Inflammatory macrophage (primary cell): ENCODE measurements around the gene ZCCHC7.
"Not testable (repeated sequence)": the region's sequence is repeated elsewhere in the genome, so short reads cannot be mapped to it uniquely, and the experiment has no call there.

ENCODE experiments used
- DNase-seq, 2 donors: peaks; one replicate each; pipeline ENCODE4 v3.0.0-alpha.2; 2020 to 2022

Gene ZCCHC7

DNA sequence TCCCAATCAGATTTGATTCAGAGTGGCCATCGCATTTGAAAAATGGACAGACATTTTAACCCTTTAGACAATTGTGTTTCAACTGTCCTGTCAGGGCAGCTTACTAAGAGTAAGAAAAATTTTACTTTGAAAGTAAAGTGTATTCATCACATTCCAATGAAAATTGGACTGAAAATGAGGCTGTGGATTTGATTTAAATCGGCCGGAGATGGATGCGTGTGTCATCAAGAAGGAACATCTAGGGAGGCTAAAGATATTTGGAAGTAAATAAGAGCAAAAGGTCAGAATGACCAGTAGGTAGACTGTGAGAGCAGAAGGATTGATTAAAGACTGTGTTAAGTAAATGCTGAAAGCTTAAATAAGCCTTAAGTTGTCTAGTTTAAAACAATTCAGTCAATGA is 1.5 kb downstream of the ZCCHC7 start:
- no peak for DNase-seq

GRCh38 chr9:37126214-37126788 is 5.9 kb downstream of the ZCCHC7 start:
- DNase-seq, result no peak

DNA sequence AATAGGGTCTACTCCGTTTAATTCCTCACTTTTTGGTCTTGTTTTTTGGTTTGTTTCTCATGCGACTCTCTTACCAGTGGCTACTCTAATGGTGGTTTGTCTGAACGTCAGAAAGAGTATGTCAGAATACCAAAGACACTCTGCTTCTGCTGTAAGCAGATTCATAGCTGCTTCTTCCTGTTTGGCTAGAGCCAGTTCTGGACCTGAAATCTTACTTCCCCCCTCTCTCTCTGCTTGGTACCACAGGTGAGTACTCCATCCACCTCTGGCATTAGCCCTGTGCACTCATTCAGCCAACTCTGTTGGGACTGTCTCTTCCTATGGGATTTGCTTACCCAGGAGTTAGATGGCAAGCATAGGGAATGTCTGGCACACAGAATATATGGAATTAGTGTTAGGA is 6.6 kb downstream of the ZCCHC7 start:
- DNase-seq, result no peak

- DNase-seq, result no peak
Observed at GRCh38 chr9:37128051-37128450, 7.7 kb downstream of the ZCCHC7 start.

- DNase-seq, result no peak
Observed at GRCh38 chr9:37134166-37134565, 13.8 kb downstream of the ZCCHC7 start.

DNA sequence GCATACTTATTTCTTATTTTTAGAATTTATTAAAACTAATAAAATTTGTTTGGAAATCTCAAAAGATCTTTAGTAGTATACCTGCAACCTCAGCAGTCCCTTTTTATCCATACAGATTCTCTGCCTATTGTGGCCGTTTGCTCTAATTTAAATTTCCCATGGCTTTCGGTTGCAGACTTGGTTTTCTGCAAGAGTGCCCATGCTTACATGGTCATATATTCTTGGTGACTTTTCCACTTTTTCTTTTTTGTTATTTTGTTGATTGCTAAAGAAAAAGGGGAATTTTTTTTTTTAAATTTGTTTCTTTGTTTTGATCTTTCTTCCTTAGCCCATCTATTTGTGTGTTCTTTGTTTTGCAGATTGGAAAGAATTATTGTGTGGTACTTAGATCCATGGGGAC is 20.6 kb downstream of the ZCCHC7 start:
- no peak for DNase-seq

GRCh38 chr9:37144762-37145161 is 24.4 kb downstream of the ZCCHC7 start:
- no peak for DNase-seq

DNA sequence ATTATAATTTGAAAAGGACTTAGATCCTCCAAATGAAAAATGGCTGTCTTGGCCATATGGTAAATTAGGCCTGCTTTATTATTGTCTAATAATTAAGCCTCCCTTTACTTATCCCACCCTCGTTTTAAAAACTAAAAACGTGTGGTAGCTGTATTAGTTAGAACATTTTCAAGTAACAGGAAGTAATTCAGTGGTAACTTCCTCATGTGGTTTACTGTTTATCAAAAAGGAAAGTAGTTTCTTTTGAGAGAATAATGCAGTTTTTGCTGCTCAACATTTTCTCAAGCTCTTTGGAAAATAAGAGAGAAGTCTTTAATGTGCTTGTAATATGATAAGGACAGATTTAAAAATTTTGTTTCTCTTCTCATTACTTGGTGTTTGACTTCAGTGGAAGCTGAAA is 26.0 kb downstream of the ZCCHC7 start:
- peak; percentile 11 to 63 for DNase-seq

GRCh38 chr9:37148181-37148580 is 27.8 kb downstream of the ZCCHC7 start:
- DNase-seq, result no peak

GRCh38 chr9:37149666-37150308 is 29.4 kb downstream of the ZCCHC7 start:
- DNase-seq, result peak in 1 of 2 donors; percentile 2

DNA sequence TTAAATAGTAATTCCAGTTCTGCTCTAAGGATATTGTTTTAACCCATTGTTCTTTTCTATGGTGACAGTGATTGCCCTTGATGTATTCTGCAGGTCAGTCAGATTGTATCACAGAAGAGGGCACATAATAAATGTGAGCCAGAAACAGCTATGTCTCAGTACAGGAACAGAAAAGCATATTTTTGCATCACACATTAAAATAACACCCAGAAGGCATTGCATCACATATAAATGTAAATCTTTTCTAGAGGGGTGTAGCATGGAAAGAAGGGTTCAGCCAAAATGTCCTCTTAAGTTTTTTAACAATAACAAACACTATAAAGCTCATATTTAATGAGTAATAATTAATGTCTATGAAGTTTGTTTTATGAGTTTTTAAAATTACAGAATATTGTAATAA is 30.0 kb downstream of the ZCCHC7 start:
- no peak for DNase-seq

- DNase-seq, result no peak
Observed at GRCh38 chr9:37151812-37152211, 31.4 kb downstream of the ZCCHC7 start.

DNA sequence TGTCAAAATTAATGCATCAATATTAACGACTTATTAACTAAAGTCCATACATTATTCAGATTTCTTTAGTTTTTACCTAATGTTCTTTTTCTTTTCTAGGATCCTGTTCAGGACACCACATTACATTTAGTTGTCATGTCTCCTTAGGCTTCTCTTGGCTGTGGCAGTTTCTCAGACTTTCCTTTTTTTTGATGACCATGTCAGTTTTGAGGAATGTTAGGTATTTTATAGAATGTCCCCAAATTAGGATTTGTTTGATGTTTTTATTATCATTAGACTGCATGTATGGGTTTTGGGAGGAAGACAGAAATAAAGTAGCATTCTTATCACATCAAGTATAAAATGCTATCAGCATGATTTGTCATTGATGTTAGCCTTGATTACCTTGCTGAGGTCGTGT is 32.0 kb downstream of the ZCCHC7 start:
- no peak for DNase-seq

DNA sequence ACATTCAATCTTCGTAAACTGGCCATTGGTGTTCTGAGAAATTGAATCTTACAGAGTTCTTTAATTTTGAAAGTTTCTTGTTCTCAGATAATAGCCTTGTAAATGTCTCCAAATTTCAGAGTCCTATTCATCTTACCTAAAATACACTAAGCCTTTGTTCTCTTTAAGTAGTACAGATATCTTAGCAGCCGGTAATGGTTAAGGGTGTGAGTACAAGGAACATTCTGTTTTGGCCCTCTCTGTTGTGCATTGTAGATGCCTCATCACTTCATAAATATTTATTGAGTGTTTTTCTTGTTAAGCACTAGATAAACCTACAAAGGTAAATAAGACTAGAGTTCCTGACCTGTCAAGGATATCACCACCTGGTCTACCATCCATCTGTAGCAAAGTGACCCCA is 35.2 kb downstream of the ZCCHC7 start:
- no peak for DNase-seq

GRCh38 chr9:37156205-37156604 is 35.8 kb downstream of the ZCCHC7 start:
- no peak for DNase-seq

- no peak for DNase-seq
Observed at GRCh38 chr9:37156781-37157356, 36.5 kb downstream of the ZCCHC7 start.

DNA sequence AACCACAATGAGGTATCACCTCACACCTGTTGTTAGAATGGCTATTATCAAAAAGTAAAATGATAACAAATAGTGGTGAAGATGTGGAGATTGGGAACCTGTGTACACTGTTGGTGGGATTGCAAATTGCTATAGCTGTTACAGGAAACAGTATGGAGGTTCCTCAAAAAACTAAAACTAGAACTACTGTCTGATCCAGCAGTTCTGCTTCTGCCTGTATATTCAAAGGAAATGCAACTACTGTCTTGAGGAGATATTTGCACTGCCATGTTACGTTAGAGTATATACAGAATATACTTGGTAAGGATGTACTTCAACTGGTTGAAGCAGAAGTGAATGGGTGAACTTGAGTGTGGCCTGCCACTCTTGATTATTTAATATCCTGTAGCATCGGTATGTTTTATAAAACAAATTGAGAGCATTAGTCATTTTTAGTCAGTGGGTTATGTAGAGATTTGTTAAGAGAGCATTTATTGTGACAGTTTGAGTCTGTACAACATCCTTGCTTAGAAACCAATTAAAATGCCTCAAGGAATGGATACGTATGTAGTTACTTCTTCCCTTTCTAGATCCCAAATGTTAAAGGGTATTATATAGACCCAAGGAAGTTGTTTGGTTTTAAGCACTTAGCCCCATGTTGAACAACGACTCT is 37.5 kb downstream of the ZCCHC7 start:
- peak; percentile 52 to 61 for DNase-seq

- no peak for DNase-seq
Observed at GRCh38 chr9:37163299-37163698, 42.9 kb downstream of the ZCCHC7 start.

GRCh38 chr9:37164335-37164734 is 44.0 kb downstream of the ZCCHC7 start:
- not testable (repeated sequence) for DNase-seq

DNA sequence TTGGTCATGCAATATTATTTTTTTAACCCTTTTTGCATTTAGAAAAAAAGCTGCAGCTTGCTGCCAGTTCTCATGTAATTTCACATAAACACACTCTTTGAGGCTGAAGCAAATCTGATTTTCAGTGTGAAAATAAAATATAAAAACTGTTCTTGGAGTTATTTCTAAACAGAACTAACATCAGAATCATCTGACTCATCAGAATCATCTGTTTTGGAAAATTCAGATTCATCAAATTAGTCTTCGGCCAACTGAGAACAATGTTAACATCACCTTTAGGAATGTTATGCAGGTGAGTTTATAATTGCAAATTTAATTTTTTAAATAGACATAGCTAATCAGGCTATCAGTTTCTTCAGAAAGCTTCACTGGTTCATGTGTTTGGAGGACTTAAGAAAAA is 45.3 kb downstream of the ZCCHC7 start:
- no peak for DNase-seq

DNA sequence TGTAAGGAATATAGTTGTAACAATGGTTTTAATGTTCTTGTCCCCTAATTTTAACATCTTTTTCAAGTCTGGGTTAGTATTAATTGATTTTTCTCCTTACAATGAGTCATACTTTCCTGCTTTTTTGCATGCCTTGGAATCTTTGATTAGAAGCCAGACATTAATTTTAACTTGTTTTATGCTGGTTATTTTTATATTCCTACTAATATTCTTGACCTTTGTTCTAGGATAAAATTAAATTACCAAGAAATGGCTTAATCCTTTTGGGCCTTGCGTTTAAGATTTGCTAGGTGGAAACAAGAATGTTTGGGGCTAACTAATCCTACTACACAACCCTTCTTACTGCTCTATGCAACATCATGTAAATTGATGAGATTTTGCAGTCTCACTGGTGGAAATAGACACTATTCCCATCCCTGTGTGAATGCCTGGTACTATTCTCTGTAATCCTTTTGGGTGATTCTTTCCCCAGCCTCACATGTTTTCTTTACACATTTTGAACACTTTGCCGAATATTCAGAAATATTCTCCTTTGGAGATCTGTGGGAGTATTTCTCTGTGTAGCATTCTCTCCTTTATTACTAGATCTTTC is 47.2 kb downstream of the ZCCHC7 start:
- DNase-seq, result no peak

DNA sequence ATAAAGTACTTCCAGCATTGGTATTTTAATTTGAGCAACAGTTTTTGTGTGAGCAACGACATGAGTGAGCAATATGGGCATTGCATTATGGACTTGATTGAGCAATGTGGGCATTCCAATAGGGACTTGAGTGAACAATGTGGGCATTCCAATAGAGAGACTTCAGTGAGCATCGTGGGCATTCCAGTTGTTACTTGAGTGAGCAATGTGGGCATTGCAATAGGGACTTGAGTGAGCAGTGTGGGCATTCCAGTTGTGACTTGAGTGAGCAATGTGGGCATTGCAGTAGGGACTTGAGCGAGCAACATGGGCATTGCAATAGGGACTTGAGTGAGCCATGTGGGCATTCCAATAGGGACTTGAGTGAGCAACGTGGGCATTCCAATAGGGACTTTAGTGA is 52.2 kb downstream of the ZCCHC7 start:
- DNase-seq, result no peak

DNA sequence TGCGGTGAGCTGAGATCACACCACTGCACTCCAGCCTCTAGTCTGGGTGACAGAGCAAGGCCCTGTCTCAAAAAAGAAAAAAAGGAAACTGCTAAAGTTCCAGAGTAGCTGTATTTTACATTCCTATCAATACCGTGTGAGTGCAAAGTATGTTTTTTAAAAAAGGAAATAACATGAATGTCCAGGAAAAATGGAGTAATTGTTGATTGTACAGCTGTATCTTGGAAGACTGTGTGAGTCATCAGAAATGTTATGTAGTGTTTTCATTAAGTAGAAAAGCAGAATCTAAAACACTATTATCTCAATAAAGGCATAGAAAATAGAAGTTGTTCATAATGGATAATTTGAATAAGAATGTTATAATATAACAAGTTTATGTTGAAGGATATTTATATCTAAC is 53.9 kb downstream of the ZCCHC7 start:
- DNase-seq, result no peak

- no peak for DNase-seq
Observed at GRCh38 chr9:37178742-37179141, 58.4 kb downstream of the ZCCHC7 start.
